Neuronal stem cell (in vitro differentiated cells): Measurements from ENCODE around the gene CD69.

Experiments used
- DNase-seq: peaks from one replicate; pipeline ENCODE4 v3.0.0-alpha.2; 2013; ENCODE audit warnings: low spot score
- H2AFZ ChIP-seq: one replicate; pipeline ENCODE4 v1.6.1; 2013; ENCODE audit warnings: mild to moderate bottlenecking, low read length, inconsistent platforms
- H2AK5ac ChIP-seq: 2 replicates; pipeline ENCODE4 v1.6.1; 2013; ENCODE audit warnings: low read depth, mild to moderate bottlenecking, inconsistent platforms, low read length, moderate library complexity, mixed read lengths
- H2BK120ac ChIP-seq: 2 replicates; pipeline ENCODE4 v1.6.1; 2013; ENCODE audit warnings: low read depth, mild to moderate bottlenecking, inconsistent platforms, low read length, moderate library complexity, mixed read lengths
- H2BK12ac ChIP-seq: one replicate; pipeline ENCODE4 v1.6.1; 2013; ENCODE audit warnings: low read length, inconsistent platforms
- H2BK15ac ChIP-seq: 2 replicates; pipeline ENCODE4 v1.6.1; 2013; ENCODE audit warnings: mild to moderate bottlenecking, low read length, inconsistent platforms, mixed read lengths
- H2BK5ac ChIP-seq: one replicate; pipeline ENCODE4 v1.6.1; 2013; ENCODE audit warnings: inconsistent platforms, mild to moderate bottlenecking, low read length, moderate library complexity
- H3K14ac ChIP-seq: one replicate; pipeline ENCODE4 v1.6.1; 2013; ENCODE audit warnings: low read length, inconsistent platforms
- H3K18ac ChIP-seq: 2 replicates; pipeline ENCODE4 v1.6.1; 2013; ENCODE audit warnings: low read length, inconsistent platforms
- H3K23ac ChIP-seq: 2 replicates; pipeline ENCODE4 v1.6.1; 2013; ENCODE audit warnings: low read depth, mild to moderate bottlenecking, mixed read lengths, low read length, inconsistent platforms; ENCODE audit not compliant: poor library complexity
- H3K27ac ChIP-seq: replicated peaks from 3 replicates; pipeline ENCODE4 v1.5.1; 2013; ENCODE audit warnings: low read length, inconsistent platforms
- H3K27me3 ChIP-seq, 3 experiments: 2 replicates each; pipeline ENCODE4 v1.6.1; 2013; ENCODE audit warnings: low read length in 3 of 3, mild to moderate bottlenecking in 2 of 3, inconsistent platforms in 1 of 3, low read depth in 1 of 3, mixed read lengths in 1 of 3, moderate library complexity in 1 of 3; ENCODE audit not compliant: control insufficient read depth in 3 of 3, insufficient read depth in 3 of 3
- H3K36me3 ChIP-seq, 2 donors: replicated peaks in 1 of 2; 2 replicates each; pipeline ENCODE4 v1.6.1; 2013; ENCODE audit warnings: low read length in 2 of 2; ENCODE audit not compliant: control insufficient read depth in 2 of 2, insufficient read depth in 2 of 2
- H3K4ac ChIP-seq: 2 replicates; pipeline ENCODE4 v1.6.1; 2013; ENCODE audit warnings: inconsistent platforms, mild to moderate bottlenecking, low read length, moderate library complexity
- H3K4me1 ChIP-seq, 2 donors: 1 replicate in 1 of 2; 2 replicates in 1 of 2; pipeline ENCODE4 v1.6.1; 2013; ENCODE audit warnings: low read length in 2 of 2, low read depth in 1 of 2; ENCODE audit not compliant: control insufficient read depth in 2 of 2, insufficient read depth in 1 of 2
- H3K4me2 ChIP-seq: one replicate; pipeline ENCODE4 v1.6.1; 2013; ENCODE audit warnings: mild to moderate bottlenecking, low read length, inconsistent platforms; ENCODE audit not compliant: insufficient read depth, poor library complexity, severe bottlenecking
- H3K4me3 ChIP-seq, 2 donors: 2 replicates each; pipeline ENCODE4 v1.5.1; 2013; ENCODE audit warnings: low read length in 2 of 2, mild to moderate bottlenecking in 2 of 2, inconsistent platforms in 1 of 2, moderate library complexity in 1 of 2
- H3K79me1 ChIP-seq: one replicate; pipeline ENCODE4 v1.6.1; 2013; ENCODE audit warnings: low read depth, mild to moderate bottlenecking, inconsistent platforms, low read length, moderate library complexity
- H3K9ac ChIP-seq: one replicate; pipeline ENCODE4 v1.6.1; 2013; ENCODE audit warnings: mild to moderate bottlenecking, low read depth, low read length, inconsistent platforms; ENCODE audit not compliant: poor library complexity
- H3K9me3 ChIP-seq, 2 donors: replicated peaks in 1 of 2; 2 replicates each; pipeline versions ENCODE3 to v1.6.1; 2013; ENCODE audit warnings: low read length in 2 of 2, mild to moderate bottlenecking in 2 of 2, inconsistent platforms in 1 of 2, low read depth in 1 of 2, mixed read lengths in 1 of 2, moderate library complexity in 1 of 2; ENCODE audit not compliant: control insufficient read depth in 2 of 2, insufficient read depth in 1 of 2
- H4K8ac ChIP-seq: one replicate; pipeline ENCODE4 v1.6.1; 2013; ENCODE audit warnings: low read depth, mild to moderate bottlenecking, inconsistent platforms, low read length, moderate library complexity
- H4K91ac ChIP-seq: one replicate; pipeline ENCODE4 v1.6.1; 2013; ENCODE audit warnings: low read length, low read depth, mild to moderate bottlenecking, inconsistent platforms; ENCODE audit not compliant: poor library complexity
- WGBS, 2 donors: extraction: QIAGEN DNeasy Blood & Tissue Kit; methylation state at CpG; one replicate each; pipeline ENCODE4 v1.1.7; 2013; ENCODE audit warnings: missing lambda C conversion rate in 2 of 2, mixed read lengths in 1 of 2; ENCODE audit not compliant: insufficient read length in 2 of 2, insufficient replicate concordance in 1 of 2; ENCODE audit errors: extremely low coverage in 2 of 2; 5-methylcytosine and 5-hydroxymethylcytosine counted together

Gene CD69

GRCh38 chr12:9796971-9797370, 36.3 kb upstream of the CD69 start:
- Histone ChIP-seq H3K4me1 (no peaks in the 10 kb centered on the region), H3K23ac (no peak overlapping the region), H2BK5ac (no peak overlapping the region), H3K9me3 (no peaks in the 10 kb centered on the region), H4K91ac (no peak overlapping the region), H3K36me3 (no peaks in the 10 kb centered on the region), H3K27ac (no peak overlapping the region), H2AFZ (no peak overlapping the region), H3K9ac (no peak overlapping the region), H3K27me3 (no peaks in the 10 kb centered on the region), H2BK15ac (no peak overlapping the region), H2AK5ac (no peak overlapping the region), H3K4me3 (no peak overlapping the region), H3K79me1 (no peaks in the 10 kb centered on the region), H2BK12ac (no peak overlapping the region), H3K4ac (no peak overlapping the region), H3K18ac (no peak overlapping the region), H3K4me2 (no peak overlapping the region), H4K8ac (no peak overlapping the region), H3K14ac (no peak overlapping the region), H2BK120ac (no peak overlapping the region)
- WGBS, 2 donors: no CpG with 5 or more reads among the region's 7 CpGs
- DNase-seq: no peak

- no peak for DNase-seq
- Histone ChIP-seq H3K27me3 (no peaks in the 10 kb centered on the region), H2AK5ac (no peak overlapping the region), H2BK5ac (no peak overlapping the region), H2BK120ac (no peak overlapping the region), H4K91ac (no peak overlapping the region), H3K4me2 (no peak overlapping the region), H3K9ac (no peak overlapping the region), H3K79me1 (no peaks in the 10 kb centered on the region), H2BK15ac (no peak overlapping the region), H3K9me3 (no peaks in the 10 kb centered on the region), H3K4ac (no peak overlapping the region), H2AFZ (no peak overlapping the region), H2BK12ac (no peak overlapping the region), H3K18ac (no peak overlapping the region), H3K23ac (no peak overlapping the region), H3K14ac (no peak overlapping the region), H3K27ac (no peak overlapping the region), H3K4me3 (no peak overlapping the region), H4K8ac (no peak overlapping the region), H3K4me1 (no peaks in the 10 kb centered on the region), H3K36me3 (no peaks in the 10 kb centered on the region)
- no CpG with 5 or more reads among the region's 5 CpGs for WGBS, 2 donors
These were observed 35.6 kb upstream of the CD69 start for GRCh38 chr12:9796346-9796745.

- no peak overlapping the region for H3K4me2 ChIP-seq
- no peak overlapping the region for H3K9ac ChIP-seq
- no CpG with 5 or more reads among the region's 2 CpGs for WGBS, 2 donors
- no peak overlapping the region for H4K8ac ChIP-seq
- no peak overlapping the region for H2BK15ac ChIP-seq
- no peak overlapping the region for H4K91ac ChIP-seq
- no peak overlapping the region for H3K27ac ChIP-seq
- H3K9me3 ChIP-seq: no peaks in the 10 kb centered on the region
- no peak overlapping the region for H2BK120ac ChIP-seq
- H3K4me1 ChIP-seq: no peaks in the 10 kb centered on the region
- H3K4me3 ChIP-seq: no peak overlapping the region
- no peak overlapping the region for H2BK12ac ChIP-seq
- H2AK5ac ChIP-seq: no peak overlapping the region
- H3K27me3 ChIP-seq: no peaks in the 10 kb centered on the region
- no peaks in the 10 kb centered on the region for H3K36me3 ChIP-seq
- no peak for DNase-seq
- H3K23ac ChIP-seq: no peak overlapping the region
- no peak overlapping the region for H3K4ac ChIP-seq
- H2AFZ ChIP-seq: no peak overlapping the region
- H3K18ac ChIP-seq: no peak overlapping the region
- H2BK5ac ChIP-seq: no peak overlapping the region
- H3K79me1 ChIP-seq: no peaks in the 10 kb centered on the region
- H3K14ac ChIP-seq: no peak overlapping the region
These were observed 35.2 kb upstream of the CD69 start for GRCh38 chr12:9795945-9796344.

- Histone ChIP-seq H3K9ac (no peak overlapping the region), H2BK15ac (no peak overlapping the region), H3K4me3 (no peak overlapping the region), H3K9me3 (no peaks in the 10 kb centered on the region), H3K18ac (no peak overlapping the region), H2BK120ac (no peak overlapping the region), H2AFZ (no peak overlapping the region), H2BK12ac (no peak overlapping the region), H4K91ac (no peak overlapping the region), H4K8ac (no peak overlapping the region), H3K23ac (no peak overlapping the region), H2BK5ac (no peak overlapping the region), H2AK5ac (no peak overlapping the region), H3K4me1 (no peaks in the 10 kb centered on the region), H3K79me1 (no peaks in the 10 kb centered on the region), H3K27me3 (no peaks in the 10 kb centered on the region), H3K4ac (no peak overlapping the region), H3K14ac (no peak overlapping the region), H3K27ac (no peak overlapping the region), H3K36me3 (no peaks in the 10 kb centered on the region), H3K4me2 (no peak overlapping the region)
- DNase-seq: no peak
- no CpG with 5 or more reads among the region's 2 CpGs for WGBS, 2 donors
These were observed 33.9 kb upstream of the CD69 start for GRCh38 chr12:9794484-9795093.
